DMS153 (cell line): ENCODE data around the gene PPFIBP2.
"Not testable (repeated sequence)": the region's sequence is repeated elsewhere in the genome, so short reads cannot be mapped to it uniquely, and the experiment has no call there.

Experiments used
- DNase-seq: peaks from one replicate; lab custom pipeline; 2025; lab: John Stamatoyannopoulos, UW

PPFIBP2 gene

GRCh38 chr11:7499081-7499480 is 14.7 kb upstream of the PPFIBP2 start:
- DNase-seq, result no peak

GRCh38 chr11:7500251-7500650 is 13.5 kb upstream of the PPFIBP2 start:
- no peak for DNase-seq

DNA sequence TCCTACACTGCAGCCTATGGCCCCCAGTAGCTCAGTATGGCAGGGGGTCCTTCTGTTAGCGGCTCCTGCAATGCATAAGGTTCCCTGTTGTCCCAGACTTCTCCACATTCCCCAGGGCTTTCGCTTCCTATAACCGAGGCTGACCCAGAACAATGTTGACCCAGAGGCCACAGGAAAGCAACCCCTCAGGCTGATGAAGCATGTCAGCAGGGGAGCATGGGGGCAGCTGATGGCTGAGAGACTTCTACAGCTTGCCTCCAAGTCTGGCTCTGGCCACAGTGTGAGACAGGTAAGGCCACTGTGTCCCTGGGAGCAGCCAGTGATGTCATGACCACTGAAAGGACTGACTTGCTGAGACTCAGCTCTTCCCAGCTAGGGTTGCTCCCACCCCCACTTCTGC is 12.5 kb upstream of the PPFIBP2 start:
- DNase-seq, result no peak

DNA sequence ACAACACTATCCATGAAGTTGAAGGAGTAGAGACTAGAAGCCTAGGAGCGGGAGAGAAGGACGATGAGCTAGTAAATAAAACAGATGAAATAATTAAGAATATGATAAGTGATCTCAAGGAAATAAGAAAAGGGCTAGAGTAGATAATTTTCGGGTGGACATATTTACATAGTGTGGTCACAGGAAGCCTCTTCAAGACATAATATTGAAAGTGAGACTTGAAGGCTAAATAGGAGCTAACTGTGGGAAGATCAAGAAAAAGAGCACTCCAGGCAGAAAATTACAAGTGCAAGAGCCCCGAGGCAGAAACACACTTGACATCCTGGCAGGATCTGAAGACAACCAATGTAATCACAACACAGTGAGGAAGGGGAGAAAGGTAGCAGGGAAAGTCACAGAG is 11.9 kb upstream of the PPFIBP2 start:
- no peak for DNase-seq

GRCh38 chr11:7506243-7506642 is 7.6 kb upstream of the PPFIBP2 start:
- DNase-seq, result no peak

DNA sequence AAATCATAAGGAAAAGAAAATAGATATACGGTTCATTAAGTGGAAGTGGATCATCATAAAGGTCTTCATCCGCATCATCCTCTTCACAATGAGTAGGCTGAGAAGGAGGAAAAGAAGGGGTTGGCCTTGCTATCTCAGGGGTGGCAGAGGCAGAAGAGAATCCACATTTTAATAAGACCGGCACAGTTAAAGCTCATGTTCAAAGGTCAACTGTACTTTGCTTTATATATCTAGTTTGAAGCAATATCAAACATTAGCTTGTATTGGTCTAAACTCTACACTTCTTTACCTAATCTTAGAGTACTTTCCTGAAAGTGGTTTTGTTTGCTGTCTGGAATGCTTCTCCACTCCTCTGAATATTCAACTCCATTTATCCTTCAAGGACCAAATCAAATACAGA is 5.7 kb upstream of the PPFIBP2 start:
- DNase-seq, result no peak

DNA sequence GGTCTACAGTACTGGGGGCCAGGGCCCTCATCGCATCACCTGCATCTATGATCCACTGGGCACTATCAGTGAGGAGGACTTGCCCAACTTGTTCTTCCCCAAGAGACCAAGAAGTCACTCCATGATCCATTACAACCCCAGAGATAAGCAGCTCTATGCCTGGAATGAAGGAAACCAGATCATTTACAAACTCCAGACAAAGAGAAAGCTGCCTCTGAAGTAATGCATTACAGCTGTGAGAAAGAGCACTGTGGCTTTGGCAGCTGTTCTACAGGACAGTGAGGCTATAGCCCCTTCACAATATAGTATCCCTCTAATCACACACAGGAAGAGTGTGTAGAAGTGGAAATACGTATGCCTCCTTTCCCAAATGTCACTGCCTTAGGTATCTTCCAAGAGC is 3.8 kb upstream of the PPFIBP2 start:
- no peak for DNase-seq

- peak; percentile 84 for DNase-seq
Measured at GRCh38 chr11:7511401-7511800, 2.4 kb upstream of the PPFIBP2 start.

DNA sequence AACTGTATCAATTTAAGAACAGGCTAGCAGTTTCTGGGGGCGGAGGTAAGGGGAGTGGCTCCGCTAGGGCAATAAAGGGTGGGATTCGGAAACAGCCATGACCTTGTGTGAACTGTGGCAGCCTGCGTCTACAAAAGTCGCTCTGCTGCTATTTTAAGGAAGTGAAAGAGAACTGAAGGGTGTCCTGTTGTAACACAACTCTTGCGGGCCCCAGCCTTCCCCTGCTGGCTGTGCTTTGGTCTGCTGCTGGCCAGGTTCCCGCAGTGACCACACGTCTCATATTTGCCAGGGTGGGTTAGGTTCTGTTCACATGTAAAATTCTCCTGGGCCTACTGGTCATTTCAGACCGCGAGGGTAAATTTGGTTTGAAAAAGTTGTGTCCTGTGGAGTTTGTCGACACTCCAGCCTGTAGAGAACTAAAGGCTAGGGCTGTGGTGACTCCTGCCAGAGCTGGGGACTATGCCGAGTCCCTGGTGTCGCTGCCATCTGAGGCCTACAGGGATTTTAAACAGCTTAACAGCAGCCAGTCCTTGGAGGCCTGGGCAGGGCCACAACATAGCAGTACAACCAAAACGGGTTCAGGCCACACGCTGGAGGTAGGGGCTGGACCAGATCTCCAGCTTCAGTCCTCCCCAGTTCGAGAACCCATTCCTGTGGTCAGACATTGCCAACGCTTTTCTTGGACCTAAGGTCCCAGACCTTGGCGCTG is 1.1 kb upstream of the PPFIBP2 start:
- DNase-seq, result no peak

DNA sequence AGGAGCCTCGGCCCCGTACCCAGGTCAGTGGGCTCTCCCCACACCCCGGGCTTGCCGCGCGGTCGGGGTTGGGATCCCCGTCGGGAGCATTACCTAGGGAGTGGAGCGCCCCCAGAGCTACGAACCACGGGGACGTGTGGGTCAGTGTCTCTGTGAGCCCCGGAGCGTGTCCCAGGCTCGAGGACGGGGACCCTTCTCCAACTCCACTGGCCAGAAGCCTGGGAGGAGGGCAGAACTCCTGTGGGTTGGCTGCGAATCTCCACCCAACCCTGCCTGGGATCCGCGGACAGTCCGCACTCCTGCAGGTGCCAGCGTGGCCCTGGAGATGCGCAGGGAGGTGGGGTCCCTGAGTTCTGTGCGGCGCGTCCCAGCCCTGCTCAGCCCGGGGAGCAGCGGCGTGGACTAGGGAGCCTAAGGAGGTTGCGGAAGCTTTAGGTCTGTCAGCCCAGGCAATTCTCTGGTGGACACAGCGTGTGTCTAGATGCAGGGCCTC is 346 bp downstream of the PPFIBP2 start:
- no peak for DNase-seq

DNA sequence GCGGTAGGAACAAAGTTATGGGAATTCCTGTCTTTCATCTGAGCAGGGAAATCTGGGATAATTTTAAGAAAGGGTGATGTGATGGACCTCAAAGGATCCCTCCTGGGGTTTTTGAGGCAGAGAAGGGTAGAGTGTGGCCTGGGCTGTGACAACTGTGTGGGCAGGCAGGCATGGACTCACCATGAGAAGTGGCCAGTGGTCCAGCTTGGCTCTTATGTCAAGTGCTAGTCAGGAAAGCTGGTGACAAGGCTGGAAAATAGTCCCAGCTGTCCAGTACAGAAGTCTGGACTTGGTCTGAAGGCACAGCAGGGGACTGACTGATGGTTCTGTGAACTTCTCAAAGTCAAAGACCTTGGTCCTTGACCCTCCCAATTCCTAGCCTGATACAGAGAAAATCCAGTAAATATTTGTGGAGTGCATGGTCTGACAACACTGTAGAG is 1.7 kb downstream of the PPFIBP2 start:
- no peak for DNase-seq

DNA sequence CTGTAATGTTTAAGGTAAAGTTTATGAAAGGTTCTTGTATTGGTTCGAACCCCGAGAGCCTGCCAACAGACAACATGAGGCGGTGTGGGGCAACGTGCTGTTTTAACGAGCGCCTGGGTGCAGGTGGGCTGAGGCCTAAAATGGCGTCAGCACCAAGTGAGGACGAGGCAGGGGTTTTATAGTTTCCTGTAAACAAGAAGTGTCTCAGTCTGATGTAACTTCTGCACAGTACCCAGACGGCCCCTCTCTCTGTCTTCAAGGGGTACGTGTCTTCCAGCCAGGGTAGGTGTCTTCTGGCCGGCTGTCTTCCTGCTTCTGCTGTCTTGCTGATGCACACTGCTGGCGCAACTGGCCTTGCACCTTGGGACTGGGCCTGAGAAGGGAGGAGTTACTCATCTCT is 2.7 kb downstream of the PPFIBP2 start:
- DNase-seq, result no peak

GRCh38 chr11:7517743-7518142 is 3.9 kb downstream of the PPFIBP2 start:
- DNase-seq, result not testable (repeated sequence)

DNA sequence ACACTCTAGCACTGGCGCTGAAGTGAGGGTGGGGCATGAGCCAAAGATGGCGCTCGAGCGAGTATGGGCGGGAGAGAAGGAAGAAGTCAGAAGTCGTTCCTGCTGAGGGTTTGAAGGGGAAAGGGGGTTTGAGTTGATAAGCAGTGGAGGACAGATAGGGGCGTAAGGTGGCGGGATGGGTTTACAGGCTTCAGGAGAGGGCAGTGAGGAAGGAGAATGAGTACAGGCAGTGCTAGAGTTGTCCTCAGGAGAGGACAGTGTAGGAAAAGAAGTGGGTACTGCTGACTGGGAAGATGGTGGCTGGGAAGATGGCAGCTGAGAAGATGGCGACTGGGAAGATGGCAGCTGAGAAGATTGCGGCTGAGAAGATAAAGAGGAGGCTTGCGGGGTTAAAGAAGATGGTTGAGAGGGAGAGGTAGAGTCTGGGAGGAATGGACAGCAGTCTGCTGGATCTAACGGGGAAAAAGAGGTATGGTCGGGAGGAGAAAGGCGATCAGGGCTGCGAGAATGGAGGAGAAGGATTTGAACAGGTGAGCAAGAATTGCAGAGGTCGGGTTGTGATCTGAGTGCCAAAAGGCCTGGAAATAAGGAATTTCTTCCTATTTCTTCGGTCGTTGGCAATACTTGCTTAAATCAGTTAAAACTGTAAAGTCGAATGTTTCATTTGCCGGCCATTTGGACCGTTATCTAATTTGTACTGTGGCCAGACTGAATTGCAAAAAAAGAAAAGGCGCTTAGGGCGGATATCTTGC is 5.2 kb downstream of the PPFIBP2 start:
- no peak for DNase-seq

DNA sequence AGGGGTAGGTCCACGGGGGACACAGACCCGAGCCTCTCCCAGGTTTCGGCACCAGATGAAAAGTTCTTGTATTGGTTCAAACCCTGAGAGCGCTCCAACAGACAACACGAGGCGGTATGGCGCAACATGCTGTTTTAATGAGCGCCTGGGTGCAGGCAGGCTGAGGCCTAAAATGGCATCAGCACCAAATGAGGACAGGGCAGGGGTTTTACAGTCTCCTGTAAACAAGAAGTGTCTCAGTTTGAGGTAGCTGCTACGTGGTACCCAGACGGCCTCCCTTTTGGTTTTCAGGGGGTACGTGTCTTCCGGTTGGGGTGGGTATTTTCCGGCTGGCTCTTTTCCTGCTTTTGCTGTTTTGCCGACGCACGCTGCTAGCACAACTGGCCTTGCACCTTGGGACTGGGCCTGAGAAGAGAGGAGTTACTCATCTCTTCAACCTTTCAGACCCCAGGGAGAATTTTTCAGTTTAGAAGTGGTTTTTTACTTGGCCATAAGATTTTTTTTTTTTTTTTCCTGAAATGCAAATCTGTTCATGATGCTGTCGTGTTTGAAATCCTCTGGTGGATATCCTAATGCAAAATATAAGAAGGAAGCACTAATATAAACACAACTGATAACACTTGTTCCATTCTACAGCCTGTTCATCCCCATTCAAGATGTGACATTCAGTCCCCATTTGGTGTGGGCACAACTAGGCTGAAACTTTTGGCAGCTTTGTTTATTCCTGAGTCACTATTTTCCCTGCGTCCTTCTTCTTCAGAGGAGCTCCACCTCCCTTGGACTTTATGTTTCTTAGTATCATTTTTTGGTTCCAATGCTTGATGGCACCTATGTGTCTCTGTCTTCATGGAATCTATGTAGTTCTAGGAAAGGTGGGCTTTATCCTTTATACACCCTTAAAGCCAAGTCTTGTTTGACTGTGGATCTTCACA is 6.5 kb downstream of the PPFIBP2 start:
- DNase-seq, result no peak

DNA sequence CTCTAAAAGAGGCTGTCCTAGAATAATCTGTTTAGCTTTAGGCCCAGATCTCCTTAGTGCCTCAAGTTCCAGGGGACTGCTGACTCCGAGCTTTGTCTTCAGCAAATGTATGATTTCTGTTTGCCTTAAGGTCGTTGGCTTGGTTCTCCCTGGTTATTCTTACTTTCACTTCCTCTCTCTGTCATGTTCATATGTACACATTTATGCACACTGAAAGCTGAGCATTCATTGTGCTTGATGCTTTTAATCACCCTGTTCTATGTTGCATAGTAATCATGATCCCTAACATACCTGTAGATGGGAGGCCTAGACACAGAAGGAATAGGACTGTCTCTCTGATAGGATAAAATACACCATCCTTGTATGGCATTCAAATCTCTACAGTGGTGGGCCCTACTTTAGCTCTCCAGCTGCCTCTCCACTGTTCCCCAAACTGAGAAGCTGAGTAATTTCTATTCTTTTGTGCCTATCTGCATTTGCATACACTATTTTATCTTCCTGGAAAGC is 7.2 kb downstream of the PPFIBP2 start:
- DNase-seq, result no peak

DNA sequence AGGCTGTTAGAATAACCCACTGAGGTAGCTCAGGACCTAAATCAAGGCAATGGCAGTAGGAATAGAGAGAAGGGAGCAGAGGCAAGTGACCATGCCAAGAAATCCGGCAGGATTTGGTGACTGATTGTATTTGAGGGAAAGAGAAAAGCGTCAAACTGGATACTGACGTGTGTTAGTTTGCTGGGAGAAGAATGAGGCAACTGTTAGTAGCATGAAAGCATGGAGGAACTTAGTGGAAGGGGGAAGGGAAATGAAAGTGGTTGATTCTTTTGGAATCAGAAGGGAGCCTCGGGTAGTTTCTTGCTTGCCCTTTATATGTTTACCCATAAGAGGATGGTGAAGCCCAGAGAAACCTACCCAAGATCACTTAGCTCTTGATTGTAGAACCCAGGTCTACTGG is 8.3 kb downstream of the PPFIBP2 start:
- no peak for DNase-seq

- DNase-seq, result no peak
Measured at GRCh38 chr11:7522546-7522945, 8.7 kb downstream of the PPFIBP2 start.

DNA sequence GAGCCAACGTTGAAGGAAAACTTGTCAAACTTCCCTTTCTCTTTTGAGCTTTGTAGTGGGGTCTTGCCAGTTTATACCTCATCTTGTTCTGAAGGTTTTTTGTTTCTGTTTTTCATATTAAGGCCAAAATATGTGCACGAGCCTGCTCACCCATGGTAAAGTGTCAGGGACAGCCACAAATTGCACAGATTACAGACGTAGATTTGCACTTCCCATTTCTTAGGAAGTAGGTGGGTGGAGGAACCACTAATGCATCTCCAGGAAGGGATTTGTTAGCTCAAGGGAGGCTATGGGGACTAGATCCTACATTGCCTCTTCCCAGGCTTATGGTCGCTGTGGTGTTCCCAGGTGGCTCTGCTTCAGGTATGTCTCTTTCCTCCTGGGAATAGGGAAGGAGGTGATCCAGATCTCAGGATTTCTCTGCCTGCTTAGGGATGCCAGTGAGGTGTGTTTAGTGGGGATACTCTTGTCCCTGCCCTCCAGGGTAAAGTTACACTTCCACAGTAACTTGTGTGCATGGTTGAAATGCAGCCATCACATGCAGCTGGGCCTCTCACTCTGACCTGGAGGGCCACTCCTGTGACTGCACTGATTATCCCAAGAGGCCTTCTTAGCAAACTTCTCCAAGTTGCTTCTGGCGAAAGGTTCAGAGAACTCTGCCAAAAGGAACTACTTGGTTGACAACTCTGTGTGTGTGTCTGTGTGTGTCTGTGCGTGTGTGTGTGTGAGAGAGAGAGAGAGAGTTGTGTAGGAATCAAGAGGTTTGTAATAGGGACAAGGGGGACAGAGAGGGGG is 9.8 kb downstream of the PPFIBP2 start:
- no peak for DNase-seq

DNA sequence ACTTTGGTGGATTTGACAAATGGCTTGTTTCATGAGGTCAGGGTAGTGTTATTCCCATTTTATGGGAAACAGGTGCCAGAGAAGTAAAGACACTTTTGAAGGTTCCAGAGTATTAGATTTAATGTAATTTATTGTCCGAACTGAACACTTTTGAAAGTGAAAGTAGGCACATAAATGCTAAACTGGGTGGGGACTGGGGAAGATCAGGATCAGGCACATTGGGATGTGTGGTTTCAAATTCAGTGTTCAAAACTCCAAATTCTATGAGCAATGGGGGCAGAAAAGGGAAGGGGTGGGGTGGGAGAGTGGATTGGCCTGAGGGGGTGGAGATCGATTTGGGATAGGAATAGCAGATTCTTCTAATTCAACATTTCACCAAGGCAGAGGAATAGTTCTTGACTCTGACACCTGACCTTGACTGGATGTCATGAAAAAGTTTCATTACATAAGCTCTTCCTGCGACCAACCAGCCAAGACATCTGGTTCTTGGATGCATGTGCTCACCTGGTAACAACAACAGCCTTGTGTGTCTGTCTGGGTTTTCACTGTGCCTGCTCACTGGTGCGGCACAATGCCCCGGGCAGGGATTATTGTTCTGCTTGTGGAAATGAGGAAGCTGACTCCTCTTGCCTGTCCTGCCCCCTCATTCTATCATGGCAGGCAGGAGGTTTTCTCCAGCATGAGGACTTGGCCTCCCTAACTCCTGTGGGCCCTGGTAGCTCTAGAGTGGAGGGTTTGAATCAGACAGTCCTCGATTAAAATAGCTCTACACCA is 10.8 kb downstream of the PPFIBP2 start:
- peak; percentile 3 for DNase-seq

GRCh38 chr11:7525424-7525823 is 11.6 kb downstream of the PPFIBP2 start:
- no peak for DNase-seq
